Stomach (tissue), 9 donors: Measurements from ENCODE around the gene OSBPL1A. TPM values are rescaled to one million over a fixed set of nuclear protein-coding genes. Genes with fewer than 3 reads are reported as not detected.
"Not testable (repeated sequence)": the region's sequence is repeated elsewhere in the genome, so short reads cannot be mapped to it uniquely, and the experiment has no call there.

Source experiments
- DNase-seq, 2 donors: peaks; one replicate each; pipeline versions ENCODE4 v3.0.0 to v3.0.0-alpha.2; 2013 to 2019
- H3K27ac ChIP-seq, 5 donors: fragments of 200-600 bp in 4 of 5; sonication (generic) in 4 of 5; one replicate each; pipeline ENCODE4 v1.5.1; 2013 to 2019; ENCODE audit warnings: mild to moderate bottlenecking in 1 of 5, moderate library complexity in 1 of 5
- H3K27me3 ChIP-seq, 3 donors: fragments of 200-600 bp; sonication (generic); one replicate each; pipeline ENCODE4 v1.5.1; 2017 to 2019; ENCODE audit warnings: mixed run types in 1 of 3
- H3K36me3 ChIP-seq, 4 donors: fragments of 200-600 bp; sonication (generic); 1 replicate in 3 of 4; 2 replicates in 1 of 4; pipeline ENCODE4 v1.5.1; 2016 to 2019
- H3K4me1 ChIP-seq, 4 donors: fragments of 200-600 bp; sonication (generic); one replicate each; pipeline ENCODE4 v1.5.1; 2016 to 2019
- H3K4me3 ChIP-seq, 4 donors: fragments of 200-600 bp; sonication (generic) in 3 of 4; one replicate each; pipeline ENCODE4 v1.5.1; 2016 to 2019; ENCODE audit warnings: mild to moderate bottlenecking in 1 of 4
- H3K9me3 ChIP-seq, 4 donors: fragments of 200-600 bp; sonication (generic); one replicate each; pipeline ENCODE4 v1.5.1; 2016 to 2019
- EP300 ChIP-seq: sonication (generic); formaldehyde crosslinking; IDR thresholded peaks from one replicate; pipeline ENCODE4 v1.6.1; 2017; ENCODE audit warnings: antibody characterized with exemption
- POLR2A ChIP-seq, 4 donors: fragments of 450-650 bp; IDR thresholded peaks; one replicate each; pipeline ENCODE4 v1.6.1; 2016; ENCODE audit warnings: antibody characterized with exemption in 4 of 4, control low read depth in 2 of 4, mild to moderate bottlenecking in 1 of 4, moderate library complexity in 1 of 4
- POLR2AphosphoS5 ChIP-seq, 3 donors: sonication (generic); formaldehyde crosslinking; IDR thresholded peaks; one replicate each; pipeline ENCODE4 v1.6.1; 2016; ENCODE audit warnings: antibody characterized with exemption in 3 of 3
- WGBS, 5 donors: extraction: QIAGEN DNeasy Blood & Tissue Kit in 3 of 5; methylation state at CpG; one replicate each; pipeline versions ENCODE4 v1.1.5 to v1.1.7; 2013 to 2018; 5-methylcytosine and 5-hydroxymethylcytosine counted together
- intact Hi-C: fragments of 100-400 bp; cut with DNase I; formaldehyde crosslinking; loops from one replicate; pipeline ENCODE4 v1.15.1; 2023; ENCODE audit warnings: low total_unique reads
- polyA plus RNA-seq, 3 donors: library from polyadenylated mRNA; stranded (reverse); fragments of 200-250 nt; gene quantifications; one replicate each; pipeline ENCODE4 v1.2.3, GENCODE V29; 2013
- total RNA-seq, 5 donors: library from RNA; depleted of rRNA; stranded (reverse); fragments of >200 nt; gene quantifications; one replicate each; pipeline versions ENCODE4 v1.1.0 to v1.2.3, GENCODE V29; 2014 to 2016
- TF ChIP-seq, protein P1 (sequence below), 7 experiments: fragments of 450-650 bp in 4 of 7; fragments of 200-600 bp in 3 of 7; sonication (generic) in 3 of 7; IDR thresholded peaks; one replicate each; pipeline ENCODE4 v1.5.1; 2016 to 2019; ENCODE audit warnings: antibody characterized with exemption in 7 of 7, control low read depth in 2 of 7, mild to moderate bottlenecking in 1 of 7
- donor health status: healthy with polysubstance abuse.
- donor health status: Bipolar disorder and iron deficiency.
- donor health status: healthy.

The OSBPL1A gene
- total and polyA plus RNA-seq, 8 donors, result 13.6 to 129 (median 38.8) TPM

DNA sequence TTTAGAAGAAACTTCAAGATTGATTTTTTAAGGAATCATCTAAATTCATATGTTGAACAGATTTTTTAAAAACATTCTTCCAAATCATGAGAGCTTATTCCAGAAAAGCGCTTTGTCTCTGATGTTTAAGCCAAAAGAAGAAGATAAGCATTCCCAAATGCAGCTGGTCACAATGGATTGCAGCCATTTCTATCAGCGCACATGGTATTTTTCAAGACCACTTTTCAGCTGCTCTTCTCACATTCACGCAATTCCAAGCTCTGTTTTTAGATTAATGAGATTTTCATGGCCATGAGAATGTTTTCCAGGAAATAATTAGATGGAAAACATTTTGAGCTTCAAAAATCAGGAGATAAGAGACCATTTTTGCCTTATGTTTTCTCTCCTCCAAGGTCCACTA is 8.7 kb downstream of the OSBPL1A start:
- no peak for TF ChIP-seq EP300
- TF ChIP-seq POLR2A (IDR thresholded peaks at IDR 0.05), result no peak
- no peak for TF ChIP-seq POLR2AphosphoS5 (IDR thresholded peaks at IDR 0.05)
- TF ChIP-seq, protein P1, sequence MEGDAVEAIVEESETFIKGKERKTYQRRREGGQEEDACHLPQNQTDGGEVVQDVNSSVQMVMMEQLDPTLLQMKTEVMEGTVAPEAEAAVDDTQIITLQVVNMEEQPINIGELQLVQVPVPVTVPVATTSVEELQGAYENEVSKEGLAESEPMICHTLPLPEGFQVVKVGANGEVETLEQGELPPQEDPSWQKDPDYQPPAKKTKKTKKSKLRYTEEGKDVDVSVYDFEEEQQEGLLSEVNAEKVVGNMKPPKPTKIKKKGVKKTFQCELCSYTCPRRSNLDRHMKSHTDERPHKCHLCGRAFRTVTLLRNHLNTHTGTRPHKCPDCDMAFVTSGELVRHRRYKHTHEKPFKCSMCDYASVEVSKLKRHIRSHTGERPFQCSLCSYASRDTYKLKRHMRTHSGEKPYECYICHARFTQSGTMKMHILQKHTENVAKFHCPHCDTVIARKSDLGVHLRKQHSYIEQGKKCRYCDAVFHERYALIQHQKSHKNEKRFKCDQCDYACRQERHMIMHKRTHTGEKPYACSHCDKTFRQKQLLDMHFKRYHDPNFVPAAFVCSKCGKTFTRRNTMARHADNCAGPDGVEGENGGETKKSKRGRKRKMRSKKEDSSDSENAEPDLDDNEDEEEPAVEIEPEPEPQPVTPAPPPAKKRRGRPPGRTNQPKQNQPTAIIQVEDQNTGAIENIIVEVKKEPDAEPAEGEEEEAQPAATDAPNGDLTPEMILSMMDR (IDR thresholded peaks at IDR 0.05), result no peak
- no peak overlapping the region for H3K4me3 ChIP-seq
- whole genome bisulfite sequencing, 5 donors, result 73 to 86% (median 85%) methylated on average over 3 of the region's 3 CpGs

DNA sequence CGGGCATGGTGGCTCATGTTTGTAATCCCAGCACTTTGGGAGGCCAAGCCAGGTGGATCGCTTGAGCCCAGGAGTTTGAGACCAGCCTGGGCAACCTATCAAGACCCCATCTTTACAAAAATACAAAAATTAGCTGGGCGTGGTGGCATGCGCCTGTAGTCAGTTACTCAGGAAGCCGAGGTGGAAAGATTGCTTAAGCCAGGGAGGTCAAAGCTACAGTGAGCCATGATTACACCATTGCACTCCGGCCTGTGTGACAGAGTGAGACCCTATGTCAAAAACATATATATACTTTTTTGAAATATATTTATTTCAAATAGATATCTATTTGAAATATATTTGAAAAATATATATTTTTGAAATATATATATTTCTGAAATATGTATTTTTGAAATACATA is 10.9 kb downstream of the OSBPL1A start:
- Histone ChIP-seq H3K4me3 (no peak overlapping the region), H3K27me3 (no peaks in the 10 kb centered on the region), H3K36me3 (no peaks in the 10 kb centered on the region), H3K4me1 (no peaks in the 10 kb centered on the region), H3K9me3 (no peaks in the 10 kb centered on the region), H3K27ac (no peak overlapping the region)
- 80 to 91% (median 89%) methylated on average over 6 of the region's 6 CpGs for WGBS, 5 donors
- intact Hi-C loops, result no loop called here
- no peak for DNase-seq
- TF ChIP-seq POLR2A (IDR thresholded peaks at IDR 0.05) (no peak), POLR2AphosphoS5 (IDR thresholded peaks at IDR 0.05) (no peak), EP300 (no peak)

More for the DNA sequence above, 8.7 kb downstream of the OSBPL1A start:
- intact Hi-C loops, result no loop called here
- Histone ChIP-seq H3K27ac (no peak overlapping the region), H3K27me3 (no peaks in the 10 kb centered on the region), H3K4me1 (no peaks in the 10 kb centered on the region), H3K36me3 (no peaks in the 10 kb centered on the region), H3K9me3 (no peaks in the 10 kb centered on the region)
- peak in 1 of 2 donors; percentile 82 for DNase-seq

DNA sequence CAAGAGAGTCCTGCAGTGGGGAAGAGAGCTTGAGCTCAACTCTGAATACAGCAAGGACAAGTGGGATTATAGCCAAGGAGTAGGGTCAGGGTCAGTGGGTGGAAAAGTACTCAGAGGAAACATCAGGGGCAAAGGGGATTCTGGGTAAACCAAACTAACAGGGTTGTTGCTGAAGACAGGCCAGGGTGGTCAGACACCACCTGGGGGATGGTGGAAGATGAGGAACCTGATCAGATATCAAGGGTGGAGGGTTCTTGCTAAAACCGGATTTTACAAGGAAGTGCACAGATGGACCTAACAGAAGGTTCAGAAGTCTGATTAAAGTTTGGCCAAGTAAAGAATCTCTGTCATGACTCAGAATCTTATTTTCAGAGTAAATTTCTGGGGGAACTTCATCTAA is 16.5 kb downstream of the OSBPL1A start:
- Histone ChIP-seq H3K27ac (no peak overlapping the region), H3K36me3 (peaks cover 3 to 12% (median 12%) of the 10 kb centered on the region in 4 donors), H3K9me3 (no peaks in the 10 kb centered on the region), H3K27me3 (no peaks in the 10 kb centered on the region), H3K4me1 (no peaks in the 10 kb centered on the region), H3K4me3 (no peak overlapping the region)
- DNase-seq, result no peak
- intact Hi-C loops, result no loop called here
- 65 to 89% (median 81%) methylated on average over 1 of the region's 1 CpG for WGBS, 5 donors
- TF ChIP-seq EP300 (no peak), POLR2A (IDR thresholded peaks at IDR 0.05) (no peak), POLR2AphosphoS5 (IDR thresholded peaks at IDR 0.05) (no peak)
- TF ChIP-seq, protein P1 (IDR thresholded peaks at IDR 0.05), result no peak

DNA sequence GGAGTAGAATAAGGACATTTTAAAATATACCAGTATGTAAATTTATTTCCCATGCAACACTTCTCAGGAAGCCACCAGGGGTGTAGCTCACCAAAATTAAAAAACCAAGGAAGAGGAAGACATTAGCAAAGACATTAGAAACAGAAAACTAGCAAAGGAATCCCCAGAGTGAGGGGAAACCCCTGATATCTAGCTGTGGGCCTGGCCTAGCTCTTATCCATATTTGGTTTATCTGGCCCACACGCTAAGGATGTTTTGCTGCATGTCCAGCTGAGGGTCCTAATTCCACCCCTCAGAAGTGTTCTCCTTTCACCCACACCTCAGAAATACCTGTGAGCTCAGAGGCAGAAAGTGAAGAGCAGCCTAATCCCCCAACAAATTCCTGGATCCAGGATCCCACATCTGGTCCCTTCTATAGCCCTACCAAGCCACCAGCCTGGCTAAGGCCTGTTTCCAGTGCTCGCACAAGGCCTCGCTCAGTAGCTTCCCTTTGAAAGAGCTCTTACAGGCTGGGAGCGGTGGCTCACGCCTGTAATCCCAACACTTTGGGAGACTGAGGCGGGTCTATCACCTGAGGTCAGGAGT is 17.4 kb downstream of the OSBPL1A start:
- Histone ChIP-seq H3K36me3 (peaks cover 3 to 21% (median 21%) of the 10 kb centered on the region in 4 donors), H3K27me3 (no peaks in the 10 kb centered on the region), H3K4me3 (no peak overlapping the region), H3K4me1 (no peaks in the 10 kb centered on the region), H3K9me3 (no peaks in the 10 kb centered on the region), H3K27ac (no peak overlapping the region)
- TF ChIP-seq POLR2AphosphoS5 (IDR thresholded peaks at IDR 0.05) (no peak), EP300 (no peak), POLR2A (IDR thresholded peaks at IDR 0.05) (no peak)
- TF ChIP-seq, protein P1 (IDR thresholded peaks at IDR 0.05), result no peak
- WGBS, 5 donors, result 94 to 98% (median 96%) methylated on average over 6 of the region's 6 CpGs
- intact Hi-C loops, result no loop called here
- DNase-seq, result no peak

DNA sequence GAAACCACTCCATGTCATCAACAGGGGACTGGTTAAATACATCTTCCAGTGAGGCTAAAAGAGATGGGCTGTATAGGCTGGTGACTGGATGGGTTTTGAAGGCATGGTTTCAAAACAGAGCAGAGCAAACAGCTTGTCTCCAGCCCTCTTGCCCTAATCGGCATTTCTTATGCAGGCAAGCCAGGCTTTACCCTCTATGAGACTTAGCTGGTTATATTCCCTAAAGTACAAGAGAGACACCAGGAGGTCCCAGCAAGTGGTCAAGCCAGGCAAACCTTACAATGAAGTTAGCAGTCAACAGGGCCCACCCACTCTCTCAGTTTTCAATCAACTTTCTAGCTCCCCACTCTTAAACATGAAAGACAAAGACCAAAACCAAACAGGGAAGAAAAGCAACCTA is 19.0 kb downstream of the OSBPL1A start:
- Histone ChIP-seq H3K36me3 (peaks cover 3 to 30% (median 30%) of the 10 kb centered on the region in 4 donors), H3K4me1 (no peaks in the 10 kb centered on the region), H3K4me3 (no peak overlapping the region), H3K27me3 (no peaks in the 10 kb centered on the region), H3K9me3 (no peaks in the 10 kb centered on the region), H3K27ac (no peak overlapping the region)
- no peak for TF ChIP-seq EP300
- TF ChIP-seq POLR2A (IDR thresholded peaks at IDR 0.05), result no peak
- no peak for TF ChIP-seq POLR2AphosphoS5 (IDR thresholded peaks at IDR 0.05)
- TF ChIP-seq, protein P1 (IDR thresholded peaks at IDR 0.05), result no peak
- DNase-seq, result no peak
- intact Hi-C loops, result no loop called here
- 38 to 66% (median 52%) methylated on average over 1 of the region's 1 CpG for WGBS, 5 donors

DNA sequence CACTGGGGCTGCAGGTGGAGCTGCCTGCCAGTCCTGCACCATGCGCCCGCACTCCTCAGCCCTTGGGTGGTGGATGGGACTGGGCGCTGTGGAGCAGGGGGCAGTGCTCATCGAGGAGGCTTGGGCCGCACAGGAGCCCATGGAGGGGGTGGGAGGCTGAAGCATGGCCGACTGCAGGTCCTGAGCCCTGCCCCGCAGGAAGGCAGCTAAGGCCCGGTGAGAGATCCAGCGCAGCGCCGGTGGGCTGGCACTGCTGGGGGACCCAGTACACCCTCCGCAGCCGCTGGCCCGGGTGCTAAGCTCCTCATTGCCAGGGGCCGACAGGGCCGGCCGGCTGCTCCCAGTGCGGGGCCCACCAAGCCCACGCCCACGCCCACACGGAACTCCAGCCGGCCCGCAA is 21.1 kb downstream of the OSBPL1A start:
- H3K4me1 ChIP-seq, H3K27ac ChIP-seq, H3K27me3 ChIP-seq, intact Hi-C loops, DNase-seq, H3K9me3 ChIP-seq, H3K4me3 ChIP-seq: not testable (repeated sequence)
- WGBS, 5 donors, result 96 to 99% (median 97%) methylated on average over 11 to 23 of the region's 23 CpGs
- H3K36me3 ChIP-seq, result peaks cover 3 to 37% (median 30%) of the 10 kb centered on the region in 4 donors
